DMS79 treated with DMSO at 0.1 percent for 48 hours (cell line): ENCODE results near the gene SNUPN.
"Not testable (repeated sequence)": the region's sequence is repeated elsewhere in the genome, so short reads cannot be mapped to it uniquely, and the experiment has no call there.

Experiments used
- DNase-seq: peaks from one replicate; lab custom pipeline; 2025; lab: John Stamatoyannopoulos, UW

SNUPN gene

DNA sequence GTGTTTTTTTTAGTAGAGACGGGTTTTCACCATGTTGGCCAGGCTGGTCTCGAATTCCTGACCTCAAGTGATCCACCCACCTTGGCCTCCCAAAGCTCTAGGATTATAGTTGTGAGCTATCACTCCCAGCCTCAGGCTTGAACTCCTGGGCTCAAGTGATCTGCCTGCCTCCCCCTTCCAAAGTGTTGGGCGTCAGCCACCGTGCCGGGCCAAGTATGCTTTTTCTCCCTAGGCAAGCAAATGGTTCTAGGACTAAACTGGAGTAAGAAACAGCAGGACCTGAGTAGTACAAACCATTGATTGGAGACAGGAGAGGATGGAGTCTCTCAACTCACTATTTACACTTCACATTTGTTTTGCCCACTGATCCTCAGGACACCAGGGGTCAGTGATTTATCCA lies 41.8 kb downstream of the SNUPN start:
- no peak for DNase-seq

DNA sequence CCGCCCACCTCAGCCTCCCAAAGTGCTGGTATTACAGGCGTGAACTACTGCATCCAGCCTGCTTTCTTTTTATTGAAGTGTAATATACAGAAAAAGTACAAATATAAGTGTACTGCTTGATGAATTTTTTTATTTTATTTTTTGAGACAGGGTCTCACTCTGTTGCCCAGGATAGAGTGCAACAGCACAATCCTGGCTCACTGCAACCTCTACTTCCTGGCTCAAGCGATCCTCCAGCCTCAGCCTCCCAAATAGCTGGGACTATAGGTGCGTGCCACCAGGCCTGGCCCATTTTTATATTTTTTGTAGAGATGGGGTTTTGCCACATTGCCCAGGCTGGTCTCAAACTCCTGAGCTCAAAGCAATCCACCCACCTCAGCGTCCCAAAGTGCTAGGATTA lies 42.6 kb downstream of the SNUPN start:
- not testable (repeated sequence) for DNase-seq

DNA sequence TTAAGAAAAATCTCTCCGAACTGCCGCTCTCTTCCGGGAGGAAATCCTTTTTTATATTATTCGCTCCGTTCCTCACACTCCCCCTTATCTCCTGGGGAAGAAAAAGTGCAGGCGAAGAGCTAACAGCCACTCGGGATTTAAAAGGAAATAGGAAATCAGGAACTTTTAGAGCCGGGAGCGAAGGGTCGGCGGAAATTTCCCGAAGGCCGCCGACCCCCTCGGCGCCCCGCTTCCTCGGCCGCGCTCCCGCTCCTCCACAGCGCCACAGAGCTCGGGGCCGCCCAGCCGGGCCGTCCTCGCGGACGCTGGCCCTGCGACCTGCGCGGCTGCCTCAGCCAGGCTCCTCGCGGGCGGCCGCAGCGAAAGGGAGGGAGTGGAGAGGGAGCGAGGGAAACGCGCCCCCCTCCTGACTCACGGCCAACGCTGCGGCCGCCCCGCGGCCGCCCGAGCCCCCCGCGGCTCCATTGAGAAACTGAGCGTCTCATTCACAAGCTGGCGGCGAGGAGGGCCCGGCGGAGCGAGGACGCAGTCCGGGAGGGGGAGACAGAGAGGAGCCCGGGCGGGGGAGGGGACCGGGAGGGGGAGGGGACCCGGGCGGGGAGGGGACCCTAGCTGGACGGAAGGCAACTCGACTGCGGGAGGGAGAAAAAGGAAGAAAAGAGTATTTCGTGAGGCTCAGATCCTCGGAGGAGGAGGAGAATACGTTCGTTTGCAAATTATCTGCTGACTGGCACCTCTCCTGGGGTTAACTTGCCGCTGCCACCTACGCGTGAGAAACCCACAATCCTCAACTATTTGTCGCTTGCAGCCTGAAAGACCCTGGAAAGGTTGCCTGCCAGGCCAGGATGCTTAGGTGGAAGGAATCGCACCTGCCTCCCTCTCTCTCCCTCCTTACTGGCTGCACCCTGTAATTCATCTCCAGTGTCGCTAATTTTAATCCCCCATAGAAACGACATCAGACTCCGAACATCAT lies 46.3 kb downstream of the SNUPN start, which contains the start of gene PTPN9:
Gene PTPN9 (minus strand): TSS at position 368 of the 973 bp plus-strand sequence. CDS start 539 bp downstream, outside the sequence.
- peak; percentile 50 for DNase-seq

DNA sequence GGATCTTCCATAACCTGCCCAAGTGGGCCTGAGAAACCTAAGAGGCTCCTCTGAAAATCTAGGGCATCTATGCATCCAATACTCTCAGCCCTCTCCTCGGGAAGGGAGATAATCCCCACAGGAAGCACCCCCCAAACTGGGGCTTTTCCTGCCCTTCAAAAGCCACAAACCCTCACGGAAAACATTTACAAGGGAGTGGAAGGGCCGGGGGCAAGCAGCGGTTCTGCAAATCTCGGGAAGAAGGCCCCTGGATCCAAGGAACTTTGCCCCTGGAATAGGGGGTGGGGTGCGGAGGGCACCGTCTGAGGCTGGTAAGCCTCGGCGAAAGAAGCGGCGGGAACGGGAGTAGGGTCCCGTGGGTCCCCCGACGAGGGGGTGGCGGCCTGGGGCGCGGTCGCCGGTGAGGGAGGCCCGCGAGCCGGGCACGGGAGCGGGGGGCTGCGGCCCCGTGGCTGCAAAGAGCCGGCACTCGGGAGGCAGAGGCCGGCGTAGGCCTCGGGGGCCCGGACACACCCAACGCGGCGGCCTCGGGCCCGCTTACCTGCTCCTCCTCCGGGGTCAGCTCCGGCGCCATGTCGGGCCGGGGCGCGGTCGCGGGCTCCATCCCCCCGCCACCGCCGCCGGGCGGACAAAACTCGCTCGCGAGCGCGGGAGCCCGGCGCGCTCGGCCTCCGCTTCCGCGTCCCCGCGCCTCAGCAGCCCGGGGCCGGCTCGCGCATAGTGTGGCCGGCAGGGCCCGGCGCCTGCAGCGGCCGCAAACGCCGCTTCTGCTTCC lies 47.2 kb downstream of the SNUPN start:
- DNase-seq: no peak

DNA sequence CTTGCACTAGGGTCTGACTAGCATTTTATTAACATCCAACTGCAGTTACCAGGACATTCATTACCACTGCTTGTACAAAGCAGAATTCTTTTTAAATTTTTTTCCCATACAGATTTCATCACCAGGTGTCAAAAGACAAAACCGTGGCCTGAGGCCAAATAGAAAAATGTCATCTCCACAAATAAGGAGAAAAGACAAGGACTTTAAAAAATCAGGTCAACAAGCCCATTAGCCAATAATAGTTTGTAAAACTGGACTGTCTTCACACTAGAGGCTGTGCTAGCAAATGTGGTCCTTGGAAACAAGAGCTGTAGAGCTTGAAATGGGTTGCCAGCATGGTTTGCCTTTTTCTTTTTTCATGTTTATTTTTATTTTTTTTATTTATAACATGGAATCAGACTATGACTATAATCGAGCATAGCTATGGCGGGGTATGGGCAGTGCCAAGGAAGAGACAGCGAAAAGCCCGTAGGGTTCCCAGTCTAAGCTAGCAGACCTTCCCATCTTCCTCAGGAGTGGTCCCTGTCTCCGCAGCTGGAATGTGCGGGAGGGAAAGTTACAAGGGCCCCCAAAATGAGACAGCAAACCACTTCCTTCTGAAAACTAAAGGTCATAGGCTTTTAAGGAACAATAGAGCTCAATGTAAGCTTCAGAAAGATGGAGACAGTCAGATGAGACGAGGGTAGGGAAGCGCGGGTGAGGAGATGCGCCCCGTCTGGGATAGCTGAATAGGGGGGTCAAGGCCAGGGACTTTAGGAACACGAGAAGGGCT lies 47.9 kb downstream of the SNUPN start:
- DNase-seq: peak; percentile 52

DNA sequence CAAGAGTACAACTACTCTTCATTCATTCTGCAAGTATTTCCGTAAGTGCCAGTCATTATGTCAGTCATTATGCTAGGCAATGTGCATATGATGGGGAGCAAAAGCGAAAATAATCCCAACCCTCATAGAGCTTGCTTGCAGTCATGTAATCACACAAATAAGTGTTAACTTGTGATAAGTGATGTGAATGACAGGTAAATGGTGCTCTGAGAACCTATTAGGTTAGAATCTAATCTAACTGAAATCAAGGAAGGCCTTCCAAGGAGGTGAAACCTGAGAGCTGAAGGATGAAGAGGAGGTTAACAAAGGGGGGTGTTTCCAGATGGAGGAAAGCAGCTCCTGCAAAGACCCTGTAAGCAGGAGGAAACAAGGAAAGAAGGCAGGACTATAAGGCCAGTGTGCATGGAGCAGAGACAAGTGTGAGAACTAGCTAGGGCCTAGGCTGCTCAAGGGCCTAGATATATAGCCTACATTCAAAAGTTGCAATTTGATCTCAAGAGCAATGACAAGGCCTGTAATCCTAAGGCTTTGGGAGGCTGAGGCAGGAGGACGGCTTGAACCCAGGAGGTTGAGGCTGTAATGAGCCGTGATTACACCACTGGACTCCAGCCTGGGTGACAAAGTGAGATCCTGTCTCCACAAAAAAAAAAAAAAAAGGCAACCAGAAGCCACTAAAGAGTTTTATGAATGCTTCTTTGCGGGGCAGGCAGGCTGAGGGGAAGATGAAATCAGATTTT lies 51.7 kb downstream of the SNUPN start:
- no peak for DNase-seq

DNA sequence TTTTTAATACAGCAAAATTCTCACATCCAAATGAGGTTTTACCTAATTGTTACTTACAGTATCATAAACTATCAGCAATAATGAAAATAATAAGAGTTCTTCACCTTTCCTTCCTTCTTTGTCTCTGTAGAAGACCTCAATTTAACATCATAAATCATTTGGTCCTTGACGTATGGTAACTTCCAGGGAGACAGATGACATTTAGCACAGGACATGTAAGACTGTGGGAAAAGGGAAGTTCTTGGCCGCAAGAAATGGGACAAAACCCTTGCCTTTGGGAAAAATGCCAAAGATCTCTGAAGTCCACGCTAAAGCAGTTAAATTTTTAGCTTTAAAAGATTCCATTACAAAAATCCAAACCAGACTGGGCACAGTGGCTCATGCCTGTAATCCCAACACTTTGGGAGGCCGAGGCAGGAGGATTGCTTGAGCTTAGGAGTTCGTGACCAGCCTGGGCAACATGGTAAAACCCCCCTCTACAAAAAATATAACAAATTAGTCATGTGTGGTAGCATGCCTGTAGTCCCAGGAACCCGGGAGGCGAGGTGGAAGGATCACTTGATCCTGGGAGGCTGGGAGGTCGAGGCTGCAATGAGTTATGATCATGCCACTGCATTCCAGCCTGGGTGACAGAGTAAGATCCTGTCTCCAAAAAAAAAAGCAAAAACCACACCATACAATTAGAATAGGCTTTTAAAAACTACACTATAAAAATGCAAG lies 55.2 kb downstream of the SNUPN start:
- DNase-seq: no peak

DNA sequence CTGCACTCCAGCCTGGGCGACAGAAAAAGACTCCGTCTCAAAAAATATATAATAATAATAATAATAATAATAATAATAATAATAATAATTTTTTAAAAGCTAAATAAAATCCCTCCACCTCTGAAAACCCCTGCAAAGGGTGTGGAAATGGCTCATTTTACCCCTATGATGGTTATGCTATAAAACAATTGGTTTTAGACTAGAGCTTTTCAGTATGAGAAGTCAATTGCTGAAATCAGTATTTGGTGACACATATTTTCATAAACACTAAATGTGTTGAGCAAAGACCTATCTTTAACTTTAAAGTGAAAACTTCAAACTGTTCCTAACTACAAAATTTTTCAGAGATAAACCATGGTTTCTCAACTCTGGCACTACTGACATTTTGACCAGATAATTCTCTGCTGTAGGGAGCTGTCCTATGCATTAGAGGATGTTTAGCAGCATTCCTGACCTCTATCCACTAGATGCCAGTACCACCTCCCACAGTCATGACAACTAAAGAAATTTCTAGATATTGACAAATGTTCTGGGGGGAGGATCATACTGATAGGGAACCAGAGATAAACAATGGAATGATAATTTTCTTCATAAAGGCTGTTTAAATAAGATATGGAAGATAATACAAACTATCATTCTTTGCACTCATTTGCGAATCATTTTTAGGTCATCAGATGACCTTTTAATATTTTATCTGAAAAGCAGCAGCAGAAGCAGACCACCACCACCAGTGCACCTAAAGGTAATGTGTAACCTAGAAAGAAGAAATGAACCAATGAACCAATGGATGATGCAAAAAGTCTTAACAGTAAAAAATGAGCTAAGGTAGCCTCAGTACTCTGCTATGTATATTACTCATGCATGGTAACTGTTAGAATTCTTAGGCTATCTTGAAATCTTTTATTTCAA lies 60.2 kb downstream of the SNUPN start:
- DNase-seq: no peak

DNA sequence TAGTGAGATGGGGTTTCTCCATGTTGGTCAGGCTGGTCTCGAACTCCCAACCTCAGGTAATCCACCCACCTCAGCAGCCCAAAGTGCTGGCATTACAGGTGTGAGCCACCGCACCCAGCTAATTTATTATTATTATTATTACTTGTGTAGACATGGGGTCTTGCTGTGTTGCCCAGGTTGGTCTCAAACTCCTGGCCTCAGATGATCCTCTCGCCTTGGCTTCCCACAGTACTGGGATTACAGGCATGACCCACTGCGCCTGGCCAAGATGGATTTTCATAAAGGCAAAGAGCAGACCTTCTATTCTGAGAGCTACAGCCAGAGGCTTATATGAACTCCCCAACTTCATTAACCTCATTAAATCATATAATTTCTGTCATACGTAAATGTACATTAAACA lies 63.6 kb downstream of the SNUPN start:
- DNase-seq: no peak

DNA sequence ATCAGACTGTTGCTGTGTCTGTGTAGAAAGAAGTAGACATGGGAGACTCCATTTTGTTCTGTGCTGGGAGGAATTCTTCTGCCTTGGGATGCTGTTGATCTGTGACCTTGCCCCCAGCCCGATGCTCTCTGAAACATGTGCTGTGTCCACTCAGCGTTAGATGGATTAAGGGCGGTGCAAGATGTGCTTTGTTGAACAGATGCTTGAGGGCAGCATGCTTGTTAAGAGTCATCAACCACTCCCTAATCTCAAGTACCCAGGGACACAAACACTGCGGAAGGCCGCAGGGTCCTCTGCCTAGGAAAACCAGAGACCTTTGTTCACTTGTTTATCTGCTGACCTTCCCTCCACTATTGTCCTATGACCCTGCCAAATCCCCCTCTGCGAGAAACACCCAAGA lies 66.2 kb downstream of the SNUPN start:
- DNase-seq: not testable (repeated sequence)

DNA sequence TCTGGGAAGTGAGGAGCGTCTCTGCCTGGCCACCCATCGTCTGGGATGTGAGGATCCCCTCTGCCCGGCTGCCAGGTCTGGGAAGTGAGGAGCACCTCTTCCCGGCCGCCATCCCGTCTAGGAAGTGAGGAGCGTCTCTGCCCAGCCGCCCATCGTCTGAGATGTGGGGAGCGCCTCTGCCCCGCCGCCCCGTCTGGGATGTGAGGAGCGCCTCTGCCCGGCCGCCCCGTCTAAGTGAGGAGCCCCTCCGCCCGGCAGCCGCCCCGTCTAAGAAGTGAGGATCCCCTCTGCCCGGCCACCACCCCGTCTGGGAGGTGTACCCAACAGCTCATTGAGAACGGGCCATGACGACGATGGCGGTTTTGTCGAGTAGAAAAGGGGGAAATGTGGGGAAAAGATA lies 66.6 kb downstream of the SNUPN start:
- DNase-seq: not testable (repeated sequence)

DNA sequence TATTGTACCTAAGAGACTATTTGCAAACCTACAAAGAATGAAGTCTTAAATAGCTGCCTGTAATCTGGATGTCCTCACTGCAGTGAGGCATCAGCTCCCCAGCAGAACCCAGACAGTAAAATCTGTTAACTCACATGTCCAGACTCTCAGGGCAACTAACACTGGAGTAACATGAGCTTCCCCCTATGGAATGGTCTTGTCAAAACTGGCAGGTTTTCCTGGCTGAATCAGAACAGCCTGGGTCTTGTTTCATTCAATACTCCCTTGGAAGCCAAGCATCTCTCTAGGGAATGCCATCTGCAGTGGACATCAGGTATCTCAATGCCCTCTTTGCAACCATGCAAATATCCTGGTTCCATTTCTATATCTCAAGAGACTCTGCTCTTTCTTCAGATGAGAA lies 70.8 kb downstream of the SNUPN start:
- DNase-seq: no peak

DNA sequence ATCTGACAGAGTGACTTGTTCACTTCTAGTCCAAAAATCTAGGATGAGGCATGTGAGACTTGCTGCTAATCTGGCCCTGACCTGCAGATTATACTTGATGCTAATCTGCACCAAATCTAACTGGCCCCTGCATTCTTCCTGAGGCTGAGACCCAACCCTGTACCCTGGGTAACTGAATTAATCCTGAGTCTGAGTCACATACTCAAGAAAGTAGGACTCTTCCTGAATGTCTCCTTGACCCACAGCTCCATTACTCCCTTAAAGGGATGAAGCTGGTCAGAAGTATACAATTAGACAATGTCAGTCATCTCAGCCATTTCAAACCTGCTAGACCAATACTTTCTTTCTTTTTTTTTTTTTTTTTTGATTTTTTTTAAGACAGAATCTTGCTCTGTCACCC lies 71.9 kb downstream of the SNUPN start:
- no peak for DNase-seq

DNA sequence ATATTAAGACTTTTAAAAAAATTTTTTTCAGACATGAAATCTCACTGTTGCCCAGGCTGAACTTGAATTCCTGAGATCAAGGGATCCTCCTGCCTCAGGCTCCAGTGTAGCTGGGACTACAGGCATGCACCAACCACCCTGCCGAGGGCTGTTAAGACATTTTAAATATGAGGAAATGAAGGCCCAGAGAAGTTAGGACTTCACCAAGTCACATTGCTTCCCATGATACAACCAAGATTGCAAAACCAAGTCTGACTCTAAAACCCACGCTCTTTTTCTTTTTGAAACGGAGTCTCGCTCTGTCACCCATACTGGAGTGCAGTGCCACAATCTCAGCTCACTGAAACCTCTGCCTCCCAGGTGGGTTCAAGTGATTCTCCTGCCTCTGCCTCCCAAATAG lies 74.4 kb downstream of the SNUPN start:
- DNase-seq: no peak
